ENCODE data around the gene ZRANB2. TPM values are rescaled to one million over a fixed set of nuclear protein-coding genes. Genes with fewer than 3 reads are reported as not detected.

The ZRANB2 gene
- total and polyA plus RNA-seq, 2 experiments from 2014 or later = 63.3 to 69.8 TPM

DNA sequence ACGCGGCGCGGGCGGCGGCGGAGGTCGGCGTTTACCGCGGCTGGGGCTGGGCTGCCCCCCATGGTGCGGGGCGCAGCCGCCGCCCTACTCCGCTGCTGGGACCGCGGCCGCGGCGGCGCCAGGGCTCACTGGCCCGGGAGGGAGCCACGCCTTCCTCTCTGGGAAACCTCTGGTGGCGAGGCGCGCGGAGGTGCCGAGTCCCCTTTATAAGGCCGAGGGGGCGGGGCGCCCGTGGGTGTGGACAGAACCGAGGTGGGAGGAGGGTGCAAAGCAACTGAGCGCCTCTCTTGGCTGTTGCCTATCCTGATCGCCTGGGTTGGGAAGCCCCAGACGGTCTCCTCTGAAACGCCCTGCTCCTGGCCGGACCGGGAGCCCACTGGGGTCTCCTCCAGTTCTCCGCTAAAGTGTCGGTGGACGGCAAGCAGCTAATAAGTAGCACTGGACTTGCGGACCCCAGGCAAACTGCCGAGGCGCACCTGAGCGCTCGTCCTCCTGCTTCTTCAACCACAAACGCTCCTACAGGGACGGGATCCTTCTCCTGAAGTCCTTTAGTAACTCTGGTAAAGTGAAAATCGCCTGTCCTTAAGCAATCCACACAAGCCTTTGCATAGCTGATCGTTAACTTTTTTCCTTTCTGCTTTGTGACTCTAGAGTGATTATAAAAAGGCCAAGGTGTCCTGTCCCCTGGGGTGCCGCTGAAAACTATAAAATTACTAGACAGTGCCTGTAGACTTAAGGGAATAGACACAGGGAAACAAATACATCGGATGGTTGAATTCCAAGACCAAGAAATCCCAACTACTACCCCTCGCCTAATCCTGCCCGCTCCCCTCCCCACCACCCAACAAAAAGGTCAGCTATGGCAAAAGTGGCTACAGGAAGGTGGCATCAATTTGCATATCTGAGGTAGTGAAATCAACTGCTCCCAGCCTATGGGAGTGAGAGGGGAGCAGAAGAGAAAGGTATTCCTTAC lies 32.9 kb downstream of the ZRANB2 start, which contains the start of gene PTGER3:
Gene PTGER3 (minus strand): TSS at position 182 of the 973 bp plus-strand sequence. CDS start 239 bp downstream, outside the sequence.
- no peaks in the 10 kb centered on the region for H4K20me1 ChIP-seq (ENCODE audit: insufficient read depth, poor library complexity, severe bottlenecking)
- peak within 1 kb of the TSS; percentile 54 for H3K4me3 ChIP-seq
- peaks cover 7% of the 10 kb centered on the region for H3K4me1 ChIP-seq (ENCODE audit: insufficient read depth)
- H3K79me2 ChIP-seq = no peaks in the 10 kb centered on the region
- H3K36me3 ChIP-seq (replicated peaks; ENCODE audit: insufficient read depth, low read depth) = no peaks in the 10 kb centered on the region
- H3K9me2 ChIP-seq (replicated peaks; ENCODE audit: insufficient read depth) = no peaks in the 10 kb centered on the region
- WGBS (ENCODE audit: low lambda C conversion rate, missing lambda C conversion rate) = 6% methylated on average over 44 of the region's 56 CpGs
- peak; percentile 83 for DNase-seq (ENCODE audit: low spot score)
- peak within 1 kb of the TSS; percentile 99 for H3K4me2 ChIP-seq
- peaks cover 49% of the 10 kb centered on the region for H3K27me3 ChIP-seq
- H2AFZ ChIP-seq = peak within 1 kb of the TSS; percentile 81
- H3K9me3 ChIP-seq (ENCODE audit: low read depth) = no peaks in the 10 kb centered on the region
- no peak within 1 kb of the TSS for H3K27ac ChIP-seq
- TF ChIP-seq EZH2phosphoT487 (IDR thresholded peaks at IDR 0.05; ENCODE audit: low read depth, severe bottlenecking, unreplicated experiment) = no peak
- no peak for TF ChIP-seq EZH2 (IDR thresholded peaks at IDR 0.05; ENCODE audit: borderline replicate concordance)
- TF ChIP-seq, protein P1, sequence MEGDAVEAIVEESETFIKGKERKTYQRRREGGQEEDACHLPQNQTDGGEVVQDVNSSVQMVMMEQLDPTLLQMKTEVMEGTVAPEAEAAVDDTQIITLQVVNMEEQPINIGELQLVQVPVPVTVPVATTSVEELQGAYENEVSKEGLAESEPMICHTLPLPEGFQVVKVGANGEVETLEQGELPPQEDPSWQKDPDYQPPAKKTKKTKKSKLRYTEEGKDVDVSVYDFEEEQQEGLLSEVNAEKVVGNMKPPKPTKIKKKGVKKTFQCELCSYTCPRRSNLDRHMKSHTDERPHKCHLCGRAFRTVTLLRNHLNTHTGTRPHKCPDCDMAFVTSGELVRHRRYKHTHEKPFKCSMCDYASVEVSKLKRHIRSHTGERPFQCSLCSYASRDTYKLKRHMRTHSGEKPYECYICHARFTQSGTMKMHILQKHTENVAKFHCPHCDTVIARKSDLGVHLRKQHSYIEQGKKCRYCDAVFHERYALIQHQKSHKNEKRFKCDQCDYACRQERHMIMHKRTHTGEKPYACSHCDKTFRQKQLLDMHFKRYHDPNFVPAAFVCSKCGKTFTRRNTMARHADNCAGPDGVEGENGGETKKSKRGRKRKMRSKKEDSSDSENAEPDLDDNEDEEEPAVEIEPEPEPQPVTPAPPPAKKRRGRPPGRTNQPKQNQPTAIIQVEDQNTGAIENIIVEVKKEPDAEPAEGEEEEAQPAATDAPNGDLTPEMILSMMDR (IDR thresholded peaks at IDR 0.05; ENCODE audit: poor library complexity) = no peak

DNA sequence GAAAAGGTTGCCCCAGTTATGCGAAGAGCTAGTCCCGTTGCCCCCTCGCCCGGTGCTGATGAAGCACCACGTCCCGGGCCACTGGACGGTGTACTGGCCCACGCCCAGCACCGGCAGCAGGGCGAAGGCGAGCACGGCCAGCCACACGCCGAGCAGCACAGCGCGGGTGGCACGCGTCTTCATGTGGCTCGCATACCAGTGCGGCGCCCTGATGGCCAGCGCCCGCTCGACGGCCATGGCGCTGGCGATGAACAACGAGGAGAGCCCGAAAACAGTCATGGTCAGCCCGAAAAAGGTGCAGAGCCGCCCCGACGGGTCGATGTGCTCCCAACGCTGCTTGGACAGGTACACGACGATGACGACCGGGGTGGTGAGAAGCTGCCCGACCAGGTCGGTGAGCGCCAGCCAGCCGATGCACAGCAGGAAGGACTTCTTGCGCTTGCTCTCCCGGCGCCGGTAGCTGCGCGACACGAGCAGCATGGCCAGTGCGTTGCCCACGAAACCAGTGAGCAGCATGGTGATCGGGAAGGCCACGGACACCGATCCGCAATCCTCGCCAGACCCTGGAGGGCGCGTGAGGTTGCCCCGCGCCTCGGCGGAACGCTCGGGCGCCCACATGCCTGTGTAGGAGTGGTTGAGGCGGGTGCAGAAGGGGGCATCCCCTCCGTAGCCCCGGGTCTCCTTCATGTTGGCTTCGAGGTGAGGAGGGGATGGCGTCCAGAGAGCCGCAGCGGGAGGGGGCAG lies 33.8 kb downstream of the ZRANB2 start:
- peak overlapping the region; percentile 81 for H2AFZ ChIP-seq
- peak; percentile 24 for DNase-seq (ENCODE audit: low spot score)

GRCh38 chr1:71045463-71046028 lies 35.3 kb downstream of the ZRANB2 start:
- Histone ChIP-seq H3K4me3 (no peak overlapping the region), H3K9me3 (ENCODE audit: low read depth) (no peaks in the 10 kb centered on the region), H3K79me2 (no peaks in the 10 kb centered on the region), H3K27me3 (peaks cover 51% of the 10 kb centered on the region), H3K36me3 (replicated peaks; ENCODE audit: insufficient read depth, low read depth) (no peaks in the 10 kb centered on the region), H2AFZ (no peak overlapping the region), H3K4me1 (ENCODE audit: insufficient read depth) (peaks cover 7% of the 10 kb centered on the region), H3K4me2 (no peak overlapping the region), H3K27ac (no peak overlapping the region), H4K20me1 (ENCODE audit: insufficient read depth, poor library complexity, severe bottlenecking) (no peaks in the 10 kb centered on the region), H3K9me2 (replicated peaks; ENCODE audit: insufficient read depth) (no peaks in the 10 kb centered on the region)
- DNase-seq (ENCODE audit: low spot score) = no peak
- 88% methylated on average over 16 of the region's 16 CpGs for WGBS (ENCODE audit: low lambda C conversion rate, missing lambda C conversion rate)
- TF ChIP-seq EZH2 (IDR thresholded peaks at IDR 0.05; ENCODE audit: borderline replicate concordance) (no peak), EZH2phosphoT487 (IDR thresholded peaks at IDR 0.05; ENCODE audit: low read depth, severe bottlenecking, unreplicated experiment) (no peak)
- TF ChIP-seq, protein P1 (IDR thresholded peaks at IDR 0.05; ENCODE audit: poor library complexity) = no peak

More for the DNA sequence above, 33.8 kb downstream of the ZRANB2 start:
- TF ChIP-seq EZH2phosphoT487 (IDR thresholded peaks at IDR 0.05; ENCODE audit: low read depth, severe bottlenecking, unreplicated experiment) (no peak), EZH2 (IDR thresholded peaks at IDR 0.05; ENCODE audit: borderline replicate concordance) (no peak)
- TF ChIP-seq, protein P1 (IDR thresholded peaks at IDR 0.05; ENCODE audit: poor library complexity) = no peak
- Histone ChIP-seq H3K4me1 (ENCODE audit: insufficient read depth) (peaks cover 7% of the 10 kb centered on the region), H3K36me3 (replicated peaks; ENCODE audit: insufficient read depth, low read depth) (no peaks in the 10 kb centered on the region), H4K20me1 (ENCODE audit: insufficient read depth, poor library complexity, severe bottlenecking) (no peaks in the 10 kb centered on the region), H3K9me3 (ENCODE audit: low read depth) (no peaks in the 10 kb centered on the region), H3K79me2 (no peaks in the 10 kb centered on the region), H3K27ac (no peak overlapping the region), H3K4me3 (peak overlapping the region; percentile 54), H3K4me2 (peak overlapping the region; percentile 99), H3K9me2 (replicated peaks; ENCODE audit: insufficient read depth) (no peaks in the 10 kb centered on the region), H3K27me3 (peaks cover 54% of the 10 kb centered on the region)
- 26% methylated on average over 65 of the region's 73 CpGs for WGBS (ENCODE audit: low lambda C conversion rate, missing lambda C conversion rate)

All from hepatocyte (in vitro differentiated cells).